Activated naive CD8-positive, alpha-beta T cell treated with anti-CD3 and anti-CD28 coated beads for 36 hours (primary cell): ENCODE data around the gene PRODH. TPM values are rescaled to one million over a fixed set of nuclear protein-coding genes. Genes with fewer than 3 reads are reported as not detected.
"Not testable (repeated sequence)": the region's sequence is repeated elsewhere in the genome, so short reads cannot be mapped to it uniquely, and the experiment has no call there.

Source experiments
- DNase-seq: peaks from one replicate; pipeline ENCODE4 v3.0.0; 2021
- H3K27ac Mint-ChIP-seq: one replicate; pipeline ENCODE4 v1.8.0; 2022; ENCODE audit warnings: mild to moderate bottlenecking, moderate library complexity, mixed read lengths
- H3K27me3 Mint-ChIP-seq: one replicate; pipeline ENCODE4 v1.8.0; 2022; ENCODE audit warnings: mild to moderate bottlenecking, mixed read lengths
- H3K36me3 Mint-ChIP-seq: one replicate; pipeline ENCODE4 v1.8.0; 2021; ENCODE audit warnings: mild to moderate bottlenecking, mixed read lengths
- H3K4me1 Mint-ChIP-seq: one replicate; pipeline ENCODE4 v1.8.0; 2021; ENCODE audit warnings: mixed read lengths
- H3K4me3 Mint-ChIP-seq: one replicate; pipeline ENCODE4 v1.8.0; 2022; ENCODE audit warnings: mild to moderate bottlenecking, moderate library complexity, mixed read lengths
- H3K9me3 Mint-ChIP-seq: one replicate; pipeline ENCODE4 v1.8.0; 2022; ENCODE audit warnings: mixed read lengths
- total RNA-seq, 2 experiments: library from RNA; stranded (reverse); gene quantifications; one replicate each; pipeline ENCODE4 v1.2.3, GENCODE V29; 2021

Gene PRODH
- total RNA-seq, 2 experiments from 2014 or later: not detected

DNA sequence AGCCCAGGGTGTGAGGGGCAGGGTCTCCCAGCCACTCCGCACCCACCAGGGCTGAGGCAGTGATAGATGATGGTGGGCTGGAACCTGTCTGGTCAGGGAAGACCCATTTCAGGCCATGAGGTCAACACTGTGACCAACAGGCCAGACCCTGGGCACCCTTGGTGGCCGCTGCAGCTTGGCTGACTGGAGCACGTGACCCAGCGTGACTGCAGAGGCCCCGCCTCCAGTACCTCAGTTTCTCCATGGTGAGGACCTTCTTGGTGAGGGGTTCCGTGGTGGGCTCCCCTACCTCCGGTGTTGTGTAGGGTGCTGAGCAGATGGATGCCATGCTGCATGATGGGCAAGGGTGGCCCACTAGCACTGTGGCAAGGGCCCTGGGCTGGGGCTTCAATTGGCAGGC, 35.9 kb upstream of the PRODH start:
- H3K27ac Mint-ChIP-seq, H3K9me3 Mint-ChIP-seq, H3K36me3 Mint-ChIP-seq, DNase-seq, H3K4me3 Mint-ChIP-seq, H3K4me1 Mint-ChIP-seq: not testable (repeated sequence)
- H3K27me3 Mint-ChIP-seq: peaks cover 22% of the 10 kb centered on the region

DNA sequence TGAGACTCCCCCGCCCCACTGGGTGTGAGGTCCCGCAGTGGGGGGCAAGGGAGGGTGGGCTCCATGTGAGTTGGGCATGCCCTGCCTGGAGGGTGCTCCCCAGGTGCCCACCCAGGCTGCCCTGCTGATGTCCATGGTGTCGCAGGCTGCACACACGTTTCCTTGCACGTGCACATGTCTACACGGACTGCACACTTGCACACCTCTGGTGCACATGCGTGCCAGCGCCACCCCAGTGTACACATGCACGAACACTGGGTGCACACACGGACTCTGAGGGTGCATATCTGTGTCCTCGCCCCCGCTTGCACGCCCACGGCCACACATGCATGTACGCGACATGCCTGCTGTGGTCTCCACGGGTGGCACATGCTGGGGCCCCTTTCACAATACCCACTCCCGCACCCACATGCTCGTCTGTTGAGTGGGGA, 35.2 kb upstream of the PRODH start:
- no peak for DNase-seq
- Mint-ChIP-seq H3K9me3 (no peaks in the 10 kb centered on the region), H3K4me1 (peaks cover 5% of the 10 kb centered on the region), H3K36me3 (no peaks in the 10 kb centered on the region), H3K27me3 (peaks cover 24% of the 10 kb centered on the region), H3K4me3 (no peak overlapping the region), H3K27ac (no peak overlapping the region)

DNA sequence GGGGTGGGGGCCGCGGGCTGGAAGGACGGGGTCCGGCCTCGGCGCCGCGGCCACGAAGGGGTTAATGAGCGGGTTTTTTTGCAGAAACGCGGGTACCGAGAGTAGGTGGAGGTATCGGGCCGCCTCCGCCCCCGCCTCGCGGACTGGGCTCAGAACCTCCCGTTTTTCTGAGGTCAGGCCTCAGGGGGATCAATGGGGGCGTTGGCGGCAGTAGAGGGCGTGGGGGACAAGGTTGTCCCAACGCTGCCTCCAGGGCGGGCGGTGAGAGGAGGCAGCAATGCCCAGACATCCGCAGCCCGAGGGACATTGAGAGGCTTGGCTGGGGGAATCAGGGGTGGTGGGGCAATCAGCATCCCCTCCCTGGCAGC, 34.8 kb upstream of the PRODH start:
- Mint-ChIP-seq H3K4me3 (no peak overlapping the region), H3K27ac (no peak overlapping the region), H3K4me1 (peaks cover 5% of the 10 kb centered on the region), H3K27me3 (peaks cover 24% of the 10 kb centered on the region), H3K36me3 (no peaks in the 10 kb centered on the region), H3K9me3 (no peaks in the 10 kb centered on the region)
- DNase-seq: no peak

DNA sequence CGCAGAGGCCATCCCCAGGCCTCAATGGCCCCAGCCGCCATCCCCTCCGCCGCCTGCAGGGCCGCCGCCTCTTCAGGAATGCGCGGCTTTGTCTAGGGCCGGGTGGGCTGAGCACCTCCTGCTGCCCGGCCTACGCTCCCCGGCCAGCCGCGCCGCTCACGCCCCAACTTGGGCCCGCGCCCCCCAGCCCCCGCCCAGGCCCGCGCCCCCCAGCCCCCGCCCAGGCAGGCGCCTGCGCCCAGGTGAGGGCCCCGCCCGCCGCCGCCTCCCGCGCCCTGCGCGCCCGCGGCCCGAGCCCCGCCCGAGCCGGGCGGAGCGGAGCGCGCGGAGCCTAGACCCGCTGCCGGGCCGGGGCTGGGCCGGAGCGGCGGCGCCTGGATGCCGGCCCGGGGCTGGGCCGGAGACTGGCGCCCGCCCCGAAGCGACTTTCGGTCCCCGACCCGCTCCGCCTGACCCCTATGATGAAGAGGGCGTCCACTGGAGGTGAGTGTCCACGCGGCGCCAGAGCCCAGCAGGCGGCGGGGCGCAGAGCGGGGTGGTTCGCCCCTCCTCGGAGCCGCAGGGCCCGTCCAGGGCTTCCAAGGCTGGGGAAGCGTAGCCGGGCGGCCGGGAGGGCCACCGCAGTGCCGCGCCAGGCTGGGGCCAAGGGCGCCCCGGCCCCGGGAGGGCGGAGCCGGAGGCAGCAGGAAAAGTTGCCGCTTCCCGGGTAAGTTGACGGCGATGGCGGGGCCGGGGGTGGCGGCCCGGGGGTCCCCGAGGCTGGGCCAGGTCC, 34.3 kb upstream of the PRODH start:
- Mint-ChIP-seq H3K4me1 (peaks cover 3% of the 10 kb centered on the region), H3K36me3 (no peaks in the 10 kb centered on the region), H3K27ac (no peak overlapping the region), H3K27me3 (peaks cover 24% of the 10 kb centered on the region), H3K9me3 (no peaks in the 10 kb centered on the region), H3K4me3 (no peak overlapping the region)
- no peak for DNase-seq

DNA sequence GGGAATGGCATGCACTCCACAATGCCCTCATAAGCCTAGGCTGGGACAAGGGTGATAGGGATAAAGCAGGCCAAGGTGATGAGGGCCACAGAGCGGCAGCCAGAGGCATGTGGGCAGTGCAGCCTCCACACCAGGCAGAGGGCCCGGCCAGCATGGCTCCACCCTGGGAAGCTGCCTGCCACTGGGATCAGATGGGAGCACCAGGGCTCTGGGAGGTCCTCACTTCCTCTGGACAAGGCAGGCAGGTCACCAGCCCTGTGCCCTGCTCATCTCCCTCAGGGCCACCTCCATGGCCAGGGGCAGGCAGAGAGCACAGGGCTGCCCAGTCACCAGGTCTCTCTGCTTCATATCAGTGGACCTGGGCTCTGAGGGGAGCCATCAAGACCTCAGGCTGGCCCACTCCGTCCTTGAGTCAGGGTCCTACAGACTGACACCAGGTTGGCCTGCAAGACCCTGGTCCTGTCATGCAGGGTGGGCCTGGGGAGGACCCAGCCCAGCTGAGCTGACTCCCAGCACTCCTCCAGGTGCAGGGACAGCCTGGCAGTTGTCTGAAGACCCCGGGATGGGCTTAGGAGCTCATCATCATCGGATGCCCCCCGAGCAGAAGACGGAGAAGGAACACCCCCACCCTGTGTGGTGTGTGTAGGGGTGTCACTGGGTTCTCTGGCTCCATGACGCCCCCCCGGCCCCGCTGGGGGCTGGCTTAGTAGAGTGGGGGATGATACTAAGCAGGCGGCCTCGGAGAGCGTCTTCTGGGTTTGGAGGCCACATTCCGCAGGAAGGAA, 33.3 kb upstream of the PRODH start:
- DNase-seq, H3K9me3 Mint-ChIP-seq, H3K36me3 Mint-ChIP-seq, H3K4me1 Mint-ChIP-seq, H3K27ac Mint-ChIP-seq: not testable (repeated sequence)
- peaks cover 24% of the 10 kb centered on the region for H3K27me3 Mint-ChIP-seq
- H3K4me3 Mint-ChIP-seq: peak overlapping the region; percentile 51

DNA sequence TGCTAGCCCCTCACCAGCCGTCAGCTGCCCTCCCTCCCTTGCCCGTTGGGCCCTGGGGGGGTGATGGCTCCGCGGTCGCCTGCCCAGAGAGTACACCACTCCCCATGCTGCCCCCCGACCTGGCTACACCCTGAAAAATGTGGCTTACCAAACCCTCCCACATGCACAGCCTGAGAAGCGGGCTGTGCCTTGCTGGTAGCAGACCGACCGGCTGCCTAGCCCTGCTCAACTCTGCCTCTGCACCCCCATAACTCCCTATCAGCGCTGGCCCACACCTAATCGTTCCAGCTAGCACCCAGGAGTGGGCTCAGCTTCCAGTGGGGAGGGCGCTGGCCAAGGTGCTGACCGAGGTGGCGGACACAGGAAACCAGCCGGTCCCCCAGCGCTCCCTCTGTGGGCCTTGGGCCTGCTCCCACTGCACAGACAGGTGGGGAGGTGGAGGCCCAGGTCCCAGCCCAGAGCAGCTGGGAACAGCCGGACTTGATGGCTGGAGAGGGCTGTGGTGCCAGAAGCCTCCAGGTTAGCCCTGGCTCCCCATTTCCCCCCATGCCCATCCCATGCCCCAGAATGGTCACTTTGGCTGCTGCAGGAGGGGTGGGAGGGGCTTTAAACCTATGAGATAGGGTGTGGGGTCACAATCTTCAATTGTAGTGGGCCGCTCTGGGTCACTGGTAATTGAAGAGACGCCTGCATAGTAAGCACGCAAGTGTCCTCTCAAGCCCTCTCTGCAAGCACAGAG, 32.1 kb upstream of the PRODH start:
- Mint-ChIP-seq H3K4me3 (no peak overlapping the region), H3K9me3 (no peaks in the 10 kb centered on the region), H3K36me3 (no peaks in the 10 kb centered on the region), H3K27ac (no peak overlapping the region), H3K27me3 (peaks cover 24% of the 10 kb centered on the region), H3K4me1 (peaks cover 3% of the 10 kb centered on the region)
- DNase-seq: no peak

DNA sequence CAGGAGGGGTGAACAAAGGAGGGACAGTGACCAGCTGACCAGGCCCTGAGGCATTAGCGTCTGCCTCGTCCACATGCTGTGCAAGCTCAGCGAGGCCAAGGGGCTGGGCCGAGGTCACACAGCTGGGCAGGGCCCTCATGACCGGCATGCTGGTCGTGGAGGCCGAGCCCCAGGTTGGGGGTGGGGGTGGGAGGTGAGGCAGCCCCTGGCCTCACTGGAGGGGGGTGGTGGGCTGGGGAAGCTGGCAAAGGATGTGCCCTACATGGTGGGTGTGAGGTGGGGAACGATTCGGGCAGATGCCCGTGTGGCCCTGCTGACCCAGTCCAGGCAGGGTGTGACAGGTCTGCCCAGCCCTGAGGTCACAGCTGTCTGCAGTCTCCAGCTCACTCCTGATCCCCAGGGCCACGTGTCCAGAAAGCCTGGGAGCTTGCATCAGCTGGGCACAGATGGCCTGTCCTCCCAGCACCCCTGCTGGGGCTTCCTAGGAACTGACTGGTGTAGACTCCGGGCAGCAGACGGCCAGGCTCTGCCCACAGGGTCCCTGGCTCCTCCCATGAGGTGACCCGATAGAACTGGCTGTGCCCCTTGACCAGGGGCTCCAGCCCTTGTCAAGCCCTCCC, 31.4 kb upstream of the PRODH start:
- H3K4me1 Mint-ChIP-seq, H3K27ac Mint-ChIP-seq, DNase-seq, H3K4me3 Mint-ChIP-seq, H3K36me3 Mint-ChIP-seq, H3K9me3 Mint-ChIP-seq: not testable (repeated sequence)
- peaks cover 24% of the 10 kb centered on the region for H3K27me3 Mint-ChIP-seq

DNA sequence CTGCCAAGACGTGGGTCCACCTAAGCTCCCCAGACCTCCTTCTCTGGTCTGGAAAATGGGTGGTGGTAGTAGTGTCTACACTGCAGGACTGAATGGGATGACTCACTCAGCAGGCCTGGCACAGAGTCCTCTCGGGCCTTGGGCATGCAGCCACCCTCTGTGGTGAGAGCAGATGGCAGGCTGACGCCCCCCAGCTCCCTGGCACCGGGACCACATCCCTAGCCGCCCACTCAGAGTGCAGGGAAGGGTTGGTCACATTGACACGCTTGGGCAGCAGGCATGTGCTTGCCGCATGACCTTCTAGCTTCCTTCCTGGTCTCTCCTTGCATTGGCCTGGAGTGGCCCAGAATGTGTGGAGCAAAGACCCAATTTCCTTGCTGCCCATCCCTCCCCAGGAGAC, 30.7 kb upstream of the PRODH start:
- Mint-ChIP-seq H3K36me3 (no peaks in the 10 kb centered on the region), H3K9me3 (no peaks in the 10 kb centered on the region), H3K4me1 (peaks cover 3% of the 10 kb centered on the region), H3K27me3 (peaks cover 19% of the 10 kb centered on the region), H3K4me3 (no peak overlapping the region), H3K27ac (no peak overlapping the region)
- DNase-seq: no peak

DNA sequence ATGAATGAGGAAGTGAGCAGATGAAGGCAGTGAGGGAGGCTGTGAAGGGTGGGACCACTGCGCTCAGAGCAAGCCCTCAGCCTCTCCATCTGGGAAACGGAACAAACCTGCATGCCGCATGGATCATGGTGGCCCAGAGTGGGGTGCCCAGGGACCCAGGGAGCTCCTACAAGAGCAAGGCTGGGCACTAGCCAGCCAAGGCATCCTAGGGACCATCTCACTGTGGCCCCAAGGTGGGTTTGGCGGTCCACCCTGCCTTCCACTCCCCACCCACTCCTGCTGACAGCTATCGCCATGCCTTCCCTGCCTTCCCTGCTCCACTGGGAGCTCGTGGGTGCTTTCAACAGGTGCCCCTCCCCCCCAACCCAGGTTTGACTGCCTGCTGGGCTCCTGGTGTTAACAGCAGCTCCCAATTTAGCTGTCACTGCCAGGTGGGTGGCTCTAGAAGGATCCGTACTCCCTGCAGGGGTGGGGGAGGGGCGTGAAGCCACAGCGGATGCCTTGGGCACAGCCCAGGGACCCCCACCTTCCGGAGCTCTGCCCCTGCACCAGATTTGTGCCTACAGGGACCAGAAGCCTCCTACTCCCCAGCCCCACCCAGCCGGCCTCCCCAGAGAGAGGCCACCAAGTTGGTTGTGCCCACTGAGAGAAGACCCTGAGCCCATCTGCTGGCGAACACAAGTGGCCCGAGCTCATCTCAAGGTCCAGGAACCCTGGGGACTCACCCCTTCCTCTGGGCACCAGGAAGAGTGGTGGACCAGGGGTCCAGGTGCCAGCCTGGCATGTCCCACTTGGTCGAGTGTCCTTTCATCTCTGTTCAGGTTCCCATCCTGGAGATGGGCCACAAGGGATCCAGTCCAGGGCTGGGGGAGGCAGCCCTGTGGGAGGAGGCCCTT, 29.7 kb upstream of the PRODH start:
- no peak overlapping the region for H3K4me3 Mint-ChIP-seq
- H3K9me3 Mint-ChIP-seq: no peaks in the 10 kb centered on the region
- H3K36me3 Mint-ChIP-seq: no peaks in the 10 kb centered on the region
- peaks cover 16% of the 10 kb centered on the region for H3K27me3 Mint-ChIP-seq
- no peak for DNase-seq
- H3K4me1 Mint-ChIP-seq: peaks cover 3% of the 10 kb centered on the region
- no peak overlapping the region for H3K27ac Mint-ChIP-seq

DNA sequence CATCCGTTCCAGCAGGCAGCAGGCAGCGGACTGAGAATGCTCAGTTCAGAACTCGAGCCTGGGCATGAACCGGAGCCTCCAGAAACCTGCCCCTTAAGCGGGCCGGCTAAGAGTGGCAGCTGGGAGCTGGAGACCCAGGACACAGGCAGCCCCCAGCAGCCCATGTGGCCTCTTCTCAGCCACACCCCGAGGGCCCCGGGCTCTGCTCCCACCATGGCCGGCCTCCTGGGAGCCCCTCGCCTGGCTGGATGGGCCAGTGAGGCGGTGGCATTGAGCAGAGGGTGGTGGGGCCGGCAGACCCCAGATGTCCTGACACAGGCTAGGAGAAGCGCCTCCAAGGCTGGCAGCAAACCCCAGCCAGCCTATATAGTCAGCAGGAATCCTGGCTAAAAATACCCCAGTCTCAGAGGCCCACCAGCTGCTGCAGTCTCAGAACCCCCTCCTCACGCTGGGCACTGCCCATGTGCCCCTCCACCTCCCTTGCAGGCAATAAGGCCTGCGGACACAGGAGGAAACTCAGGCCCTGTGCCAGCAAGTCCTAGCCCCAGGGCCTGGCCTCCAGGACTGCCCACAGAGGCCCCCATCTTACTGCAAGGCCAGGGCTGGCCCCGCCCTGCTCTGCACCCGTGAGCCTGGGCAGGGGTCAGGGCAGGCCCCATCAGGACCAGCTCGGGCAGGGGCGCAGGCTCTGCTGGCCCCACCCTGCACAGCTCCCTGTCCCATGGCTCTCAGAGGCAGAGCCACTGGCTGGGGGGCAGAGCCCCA, 28.6 kb upstream of the PRODH start:
- not testable (repeated sequence) for H3K36me3 Mint-ChIP-seq

DNA sequence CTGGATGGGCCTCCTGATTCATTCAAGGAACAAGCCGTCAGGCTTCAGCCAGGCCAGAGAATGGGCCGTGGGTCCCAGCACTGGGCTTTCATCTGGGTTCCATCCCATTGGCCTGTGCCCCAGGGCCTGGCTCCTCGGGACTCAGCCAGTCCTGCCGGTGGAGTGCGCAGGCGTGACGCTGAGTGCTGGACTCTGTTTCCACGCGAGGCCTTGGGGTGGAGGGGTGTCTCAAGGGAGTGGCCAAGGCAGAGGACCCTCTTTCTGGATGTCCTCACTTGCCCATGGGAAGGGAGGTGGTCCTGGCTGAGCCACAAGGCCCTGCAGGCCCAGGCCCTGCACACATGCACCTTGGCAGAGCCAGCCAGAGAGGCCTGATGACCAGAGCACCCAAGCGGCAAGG, 28.0 kb upstream of the PRODH start:
- DNase-seq: not testable (repeated sequence)

More for the DNA sequence above, 28.6 kb upstream of the PRODH start:
- peaks cover 14% of the 10 kb centered on the region for H3K27me3 Mint-ChIP-seq
- H3K9me3 Mint-ChIP-seq, H3K4me1 Mint-ChIP-seq, DNase-seq, H3K27ac Mint-ChIP-seq, H3K4me3 Mint-ChIP-seq: not testable (repeated sequence)

DNA sequence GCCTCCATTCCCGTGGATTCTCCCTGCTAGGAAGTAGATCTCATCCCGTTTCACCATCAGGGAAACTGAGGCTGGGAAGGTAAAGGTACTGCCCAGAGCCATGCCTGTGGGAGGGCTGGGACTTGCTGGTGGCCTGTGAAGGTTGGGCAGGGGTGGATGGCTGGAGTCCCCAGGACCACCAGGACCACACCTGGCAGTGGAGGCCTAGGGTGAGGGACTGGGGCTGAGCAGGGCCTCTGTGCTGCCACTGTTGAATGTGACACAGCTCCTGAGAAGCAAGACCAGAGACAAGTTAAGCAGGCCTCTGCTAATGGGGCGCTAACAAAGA, 26.2 kb upstream of the PRODH start:
- no peaks in the 10 kb centered on the region for H3K36me3 Mint-ChIP-seq
- no peak overlapping the region for H3K27ac Mint-ChIP-seq
- peaks cover 3% of the 10 kb centered on the region for H3K27me3 Mint-ChIP-seq
- no peaks in the 10 kb centered on the region for H3K9me3 Mint-ChIP-seq
- H3K4me3 Mint-ChIP-seq: no peak overlapping the region
- no peak for DNase-seq
- peaks cover 2% of the 10 kb centered on the region for H3K4me1 Mint-ChIP-seq

More for the DNA sequence above, 28.0 kb upstream of the PRODH start:
- not testable (repeated sequence) for H3K9me3 Mint-ChIP-seq, H3K4me1 Mint-ChIP-seq, H3K27ac Mint-ChIP-seq, H3K36me3 Mint-ChIP-seq, H3K4me3 Mint-ChIP-seq, H3K27me3 Mint-ChIP-seq

DNA sequence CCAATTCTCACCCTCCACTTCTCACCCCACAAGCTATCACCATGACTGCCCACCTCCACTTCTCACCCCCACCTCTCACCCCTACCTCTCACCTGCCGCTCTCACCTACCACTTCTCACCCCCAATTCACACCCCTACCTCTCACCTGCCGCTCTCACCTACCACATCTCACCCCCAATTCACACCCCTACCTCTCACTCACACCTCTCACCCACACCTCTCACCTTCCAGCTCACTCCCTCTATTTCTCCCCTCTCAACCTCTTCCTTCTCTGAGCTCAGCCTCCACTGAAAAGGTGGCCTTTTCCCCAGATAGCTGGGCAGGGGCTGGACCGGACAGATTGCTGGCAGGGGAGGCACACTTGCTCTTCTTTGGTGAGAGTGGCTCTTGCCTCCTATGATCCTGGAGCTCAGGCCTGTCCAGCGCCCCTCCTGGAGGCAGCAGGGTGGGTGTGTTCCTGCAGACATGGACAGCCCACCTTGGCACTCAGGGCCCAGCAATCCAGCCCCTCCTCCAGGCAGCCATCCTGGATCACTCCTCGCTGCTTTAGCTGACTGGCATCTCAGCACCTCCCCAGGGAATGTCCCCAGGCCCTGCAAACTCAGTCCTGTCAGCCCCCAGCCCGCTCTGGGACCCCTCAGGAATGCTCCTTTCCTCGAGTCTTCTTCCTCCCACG, 25.7 kb upstream of the PRODH start:
- not testable (repeated sequence) for H3K9me3 Mint-ChIP-seq, H3K4me3 Mint-ChIP-seq, H3K4me1 Mint-ChIP-seq, DNase-seq, H3K27ac Mint-ChIP-seq, H3K36me3 Mint-ChIP-seq, H3K27me3 Mint-ChIP-seq
